PFSK-1 (cell line): ENCODE measurements around the gene EXOC6.

Experiments
- POLR2AphosphoS5 ChIP-seq: IDR thresholded peaks from 2 replicates; pipeline ENCODE4 v1.6.1; 2012; ENCODE audit warnings: low read depth, mild to moderate bottlenecking, control low read depth, low read length, moderate library complexity
- SIN3A ChIP-seq: IDR thresholded peaks from 2 replicates; pipeline ENCODE4 v1.6.1; 2012; ENCODE audit warnings: mild to moderate bottlenecking, low read length, moderate library complexity, borderline replicate concordance; ENCODE audit not compliant: insufficient read depth
- TAF1 ChIP-seq: IDR thresholded peaks from 2 replicates; pipeline ENCODE4 v1.6.1; 2012; ENCODE audit warnings: low read length, control low read depth, borderline replicate concordance; ENCODE audit not compliant: insufficient read depth
- TF ChIP-seq, protein P1 (sequence below), 2 experiments: IDR thresholded peaks; 2 replicates each; pipeline versions ENCODE4 v1.6.1 to v1.8.0; 2011 to 2012; ENCODE audit warnings: low read depth in 2 of 2, low read length in 2 of 2, control low read depth in 1 of 2, inconsistent platforms in 1 of 2, mild to moderate bottlenecking in 1 of 2, moderate library complexity in 1 of 2; ENCODE audit not compliant: insufficient read depth in 1 of 2

DNA sequence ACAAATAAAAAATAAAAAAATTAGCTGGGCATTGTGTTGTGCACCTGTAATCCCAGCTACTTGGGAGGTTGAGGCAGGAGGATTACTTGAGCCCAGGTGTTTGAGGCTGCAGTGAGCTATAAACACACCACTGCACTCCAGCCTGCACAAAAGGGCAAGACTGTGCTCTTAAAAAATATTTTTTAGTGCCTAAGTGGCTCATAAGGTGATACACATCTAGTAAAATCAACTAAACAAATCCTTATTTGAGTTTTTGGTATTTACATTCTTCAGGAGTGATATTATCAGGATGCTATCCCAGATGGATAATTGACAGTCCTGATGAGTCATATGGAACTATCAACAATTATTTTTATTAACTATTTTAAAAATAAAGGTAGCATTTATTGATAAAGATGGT lies 93.9 kb downstream of the EXOC6 start:
- TF ChIP-seq, protein P1, sequence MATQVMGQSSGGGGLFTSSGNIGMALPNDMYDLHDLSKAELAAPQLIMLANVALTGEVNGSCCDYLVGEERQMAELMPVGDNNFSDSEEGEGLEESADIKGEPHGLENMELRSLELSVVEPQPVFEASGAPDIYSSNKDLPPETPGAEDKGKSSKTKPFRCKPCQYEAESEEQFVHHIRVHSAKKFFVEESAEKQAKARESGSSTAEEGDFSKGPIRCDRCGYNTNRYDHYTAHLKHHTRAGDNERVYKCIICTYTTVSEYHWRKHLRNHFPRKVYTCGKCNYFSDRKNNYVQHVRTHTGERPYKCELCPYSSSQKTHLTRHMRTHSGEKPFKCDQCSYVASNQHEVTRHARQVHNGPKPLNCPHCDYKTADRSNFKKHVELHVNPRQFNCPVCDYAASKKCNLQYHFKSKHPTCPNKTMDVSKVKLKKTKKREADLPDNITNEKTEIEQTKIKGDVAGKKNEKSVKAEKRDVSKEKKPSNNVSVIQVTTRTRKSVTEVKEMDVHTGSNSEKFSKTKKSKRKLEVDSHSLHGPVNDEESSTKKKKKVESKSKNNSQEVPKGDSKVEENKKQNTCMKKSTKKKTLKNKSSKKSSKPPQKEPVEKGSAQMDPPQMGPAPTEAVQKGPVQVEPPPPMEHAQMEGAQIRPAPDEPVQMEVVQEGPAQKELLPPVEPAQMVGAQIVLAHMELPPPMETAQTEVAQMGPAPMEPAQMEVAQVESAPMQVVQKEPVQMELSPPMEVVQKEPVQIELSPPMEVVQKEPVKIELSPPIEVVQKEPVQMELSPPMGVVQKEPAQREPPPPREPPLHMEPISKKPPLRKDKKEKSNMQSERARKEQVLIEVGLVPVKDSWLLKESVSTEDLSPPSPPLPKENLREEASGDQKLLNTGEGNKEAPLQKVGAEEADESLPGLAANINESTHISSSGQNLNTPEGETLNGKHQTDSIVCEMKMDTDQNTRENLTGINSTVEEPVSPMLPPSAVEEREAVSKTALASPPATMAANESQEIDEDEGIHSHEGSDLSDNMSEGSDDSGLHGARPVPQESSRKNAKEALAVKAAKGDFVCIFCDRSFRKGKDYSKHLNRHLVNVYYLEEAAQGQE (IDR thresholded peaks at IDR 0.05; ENCODE audit: insufficient read depth in 1 of 2, low read depth in 2 of 2, low read length in 2 of 2) = no peak
- TF ChIP-seq POLR2AphosphoS5 = no peak
- TF ChIP-seq SIN3A = no peak
- TF ChIP-seq TAF1 = no peak
